Retinal pigment epithelial cell (primary cell): ENCODE measurements around the gene TAF15.

Experiments used
- DNase-seq: peaks from one replicate; pipeline ENCODE4 v3.0.0-alpha.2; 2010; ENCODE audit warnings: low read depth
- H3K4me3 ChIP-seq: 2 replicates; pipeline ENCODE4 v1.5.1; 2011; ENCODE audit warnings: mild to moderate bottlenecking, low read length, control low read depth, moderate library complexity
- CTCF ChIP-seq: conservative IDR thresholded peaks from 2 replicates; pipeline ENCODE4 v1.5.1; 2011; ENCODE audit warnings: low read depth, low read length, control low read depth, inconsistent platforms

Gene TAF15

GRCh38 chr17:35817196-35817595 is 7.9 kb downstream of the TAF15 start:
- no peak overlapping the region for H3K4me3 ChIP-seq
- TF ChIP-seq CTCF, result no peak
- DNase-seq, result no peak

- H3K4me3 ChIP-seq, result no peak overlapping the region
- DNase-seq, result no peak
- no peak for TF ChIP-seq CTCF
These were observed 10.2 kb downstream of the TAF15 start for GRCh38 chr17:35819455-35819854.

GRCh38 chr17:35821308-35821707 is 12.0 kb downstream of the TAF15 start:
- H3K4me3 ChIP-seq, result no peak overlapping the region
- TF ChIP-seq CTCF, result no peak
- no peak for DNase-seq

- DNase-seq, result no peak
- no peak overlapping the region for H3K4me3 ChIP-seq
- no peak for TF ChIP-seq CTCF
These were observed 15.9 kb downstream of the TAF15 start for GRCh38 chr17:35825206-35825605.

GRCh38 chr17:35841101-35841500 is 31.8 kb downstream of the TAF15 start:
- H3K4me3 ChIP-seq, result no peak overlapping the region
- no peak for DNase-seq
- no peak for TF ChIP-seq CTCF

GRCh38 chr17:35841505-35841904 is 32.2 kb downstream of the TAF15 start:
- TF ChIP-seq CTCF, result no peak
- no peak for DNase-seq
- H3K4me3 ChIP-seq, result no peak overlapping the region

- no peak for TF ChIP-seq CTCF
- no peak overlapping the region for H3K4me3 ChIP-seq
- no peak for DNase-seq
These were observed 33.0 kb downstream of the TAF15 start for GRCh38 chr17:35842239-35842638.
